GM19239 (cell line): ENCODE measurements around the gene C15orf61.

ENCODE experiments used
- DNase-seq: peaks from one replicate; pipeline ENCODE4 v3.0.0; 2011; ENCODE audit warnings: low spot score; ENCODE audit not compliant: insufficient read length
- FAIRE-seq: peaks from 2 replicates; lab custom pipeline; 2011; peaks lifted over from hg19 to GRCh38; lab: Jason Lieb, UNC

The C15orf61 gene

GRCh38 chr15:67512933-67513714 lies 7.8 kb upstream of the C15orf61 start:
- FAIRE-seq, result no peak

DNA sequence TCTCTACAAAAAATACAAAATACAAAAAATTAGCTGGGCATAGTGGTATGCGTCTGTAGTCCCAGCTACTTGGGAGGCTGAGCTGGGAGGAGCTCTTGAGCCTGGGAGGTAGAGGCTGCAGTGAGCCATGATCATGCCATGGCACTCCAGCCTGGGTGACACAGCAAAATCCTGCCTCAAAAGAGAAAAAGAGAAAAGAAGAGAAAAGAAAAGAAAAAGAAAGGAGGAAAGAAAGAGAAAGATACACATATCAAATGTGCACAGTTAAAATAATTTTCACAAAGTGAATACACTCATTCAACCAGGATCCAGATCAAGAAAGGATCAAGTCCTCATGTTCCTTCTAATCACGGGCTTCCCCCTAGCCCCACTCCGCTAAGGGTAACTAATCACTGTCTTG lies 5.8 kb upstream of the C15orf61 start:
- FAIRE-seq (no peak), DNase-seq (no peak)

More at GRCh38 chr15:67512933-67513714, 7.8 kb upstream of the C15orf61 start:
- no peak for DNase-seq

GRCh38 chr15:67515557-67515956 lies 5.4 kb upstream of the C15orf61 start:
- DNase-seq, result no peak
- FAIRE-seq, result no peak

- DNase-seq, result no peak
- peak; percentile 83 for FAIRE-seq
Measured at GRCh38 chr15:67520321-67521028, 456 bp upstream of the C15orf61 start.

GRCh38 chr15:67521783-67522568 lies 1.0 kb downstream of the C15orf61 start:
- DNase-seq, result no peak
- peak; percentile 53 for FAIRE-seq

GRCh38 chr15:67523330-67523729 lies 2.4 kb downstream of the C15orf61 start:
- FAIRE-seq, result no peak
- DNase-seq, result no peak

DNA sequence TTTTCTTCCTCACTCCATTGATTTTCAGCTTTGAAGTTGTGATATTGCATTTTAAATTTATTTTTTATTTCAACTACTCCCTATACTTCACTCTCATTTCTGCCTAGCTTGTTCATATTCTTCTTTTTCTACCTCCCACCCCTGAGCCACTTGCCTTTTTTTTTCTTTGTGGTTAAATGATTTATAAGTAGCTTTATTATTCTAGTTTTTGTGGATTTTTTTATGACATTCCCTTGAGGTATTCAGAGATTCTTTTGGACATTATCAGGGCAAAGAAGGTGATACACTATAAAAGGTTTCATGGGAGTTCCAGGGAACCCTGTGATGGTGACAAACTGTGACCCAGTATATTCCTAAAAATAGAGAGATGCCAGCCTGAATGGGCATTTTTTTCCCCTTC lies 3.3 kb downstream of the C15orf61 start:
- FAIRE-seq, result no peak
- DNase-seq, result no peak

DNA sequence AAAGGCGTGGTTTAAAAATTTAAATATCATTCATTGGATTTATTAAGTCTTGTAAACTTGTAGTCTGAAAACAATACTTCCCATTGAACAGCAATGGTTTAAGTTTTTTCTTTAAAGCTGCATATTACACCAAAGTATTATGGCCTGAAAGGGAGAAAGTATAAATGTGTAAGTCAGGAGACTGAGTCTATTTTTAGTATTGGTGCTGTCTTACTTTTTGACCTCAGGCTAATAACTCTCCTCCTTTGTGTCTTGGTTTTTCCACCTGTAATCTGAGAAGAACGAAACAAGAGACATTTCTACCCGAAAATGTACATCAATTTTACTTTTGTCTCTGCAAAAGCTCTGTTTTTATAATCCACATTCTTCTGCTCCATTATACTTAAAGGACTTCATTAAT lies 7.6 kb downstream of the C15orf61 start:
- DNase-seq (no peak), FAIRE-seq (no peak)

DNA sequence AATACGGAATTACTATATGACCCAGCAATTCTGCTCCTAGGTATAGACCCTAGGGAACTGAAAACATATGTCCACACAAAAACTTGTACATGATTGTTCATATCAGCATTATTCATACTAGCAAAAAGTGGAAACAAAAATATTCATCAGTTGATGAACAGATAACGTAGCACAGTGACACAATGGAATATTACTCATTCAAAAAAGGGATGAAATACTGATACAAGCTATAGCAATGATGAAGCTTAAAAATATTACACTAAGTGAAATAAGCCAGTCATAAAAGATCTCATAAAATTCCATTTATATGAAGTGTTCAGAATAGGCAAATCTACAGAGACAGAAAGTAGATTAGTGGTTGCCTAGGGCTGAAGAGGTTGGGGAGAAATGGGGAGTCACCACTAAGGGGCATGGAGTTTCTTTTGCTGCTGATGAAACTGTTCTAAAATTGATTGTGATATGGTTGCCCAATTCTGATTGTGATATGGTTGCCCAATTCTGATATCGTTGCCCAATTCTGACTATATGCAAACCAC lies 10.5 kb downstream of the C15orf61 start:
- DNase-seq (no peak), FAIRE-seq (peak; percentile 49)

- FAIRE-seq, result no peak
Measured at GRCh38 chr15:67533873-67534272, 12.9 kb downstream of the C15orf61 start.

GRCh38 chr15:67534360-67534759 lies 13.4 kb downstream of the C15orf61 start:
- peak; percentile 75 for FAIRE-seq

More at GRCh38 chr15:67533873-67534272, 12.9 kb downstream of the C15orf61 start:
- DNase-seq, result no peak

DNA sequence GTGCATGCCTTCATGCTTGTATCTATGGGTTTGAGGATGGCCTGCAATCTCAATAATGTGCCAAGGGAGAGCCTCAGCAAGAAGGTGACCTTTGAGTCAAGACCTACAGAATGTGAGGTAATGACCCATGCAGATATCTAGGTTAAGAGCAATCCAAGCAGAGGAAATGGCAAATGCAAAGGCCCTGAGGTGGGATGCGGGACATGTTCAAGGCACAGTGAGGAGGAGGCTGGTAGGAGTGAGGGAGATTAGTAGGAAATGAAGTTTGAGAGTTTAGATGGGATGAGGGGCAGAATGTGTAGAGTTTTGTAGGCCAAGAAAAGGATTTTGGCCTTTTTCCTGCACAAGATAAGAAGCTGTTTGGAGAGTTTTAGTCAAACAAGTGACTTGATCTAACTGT lies 16.8 kb downstream of the C15orf61 start:
- no peak for FAIRE-seq
- DNase-seq, result no peak

More at GRCh38 chr15:67534360-67534759, 13.4 kb downstream of the C15orf61 start:
- DNase-seq, result no peak

DNA sequence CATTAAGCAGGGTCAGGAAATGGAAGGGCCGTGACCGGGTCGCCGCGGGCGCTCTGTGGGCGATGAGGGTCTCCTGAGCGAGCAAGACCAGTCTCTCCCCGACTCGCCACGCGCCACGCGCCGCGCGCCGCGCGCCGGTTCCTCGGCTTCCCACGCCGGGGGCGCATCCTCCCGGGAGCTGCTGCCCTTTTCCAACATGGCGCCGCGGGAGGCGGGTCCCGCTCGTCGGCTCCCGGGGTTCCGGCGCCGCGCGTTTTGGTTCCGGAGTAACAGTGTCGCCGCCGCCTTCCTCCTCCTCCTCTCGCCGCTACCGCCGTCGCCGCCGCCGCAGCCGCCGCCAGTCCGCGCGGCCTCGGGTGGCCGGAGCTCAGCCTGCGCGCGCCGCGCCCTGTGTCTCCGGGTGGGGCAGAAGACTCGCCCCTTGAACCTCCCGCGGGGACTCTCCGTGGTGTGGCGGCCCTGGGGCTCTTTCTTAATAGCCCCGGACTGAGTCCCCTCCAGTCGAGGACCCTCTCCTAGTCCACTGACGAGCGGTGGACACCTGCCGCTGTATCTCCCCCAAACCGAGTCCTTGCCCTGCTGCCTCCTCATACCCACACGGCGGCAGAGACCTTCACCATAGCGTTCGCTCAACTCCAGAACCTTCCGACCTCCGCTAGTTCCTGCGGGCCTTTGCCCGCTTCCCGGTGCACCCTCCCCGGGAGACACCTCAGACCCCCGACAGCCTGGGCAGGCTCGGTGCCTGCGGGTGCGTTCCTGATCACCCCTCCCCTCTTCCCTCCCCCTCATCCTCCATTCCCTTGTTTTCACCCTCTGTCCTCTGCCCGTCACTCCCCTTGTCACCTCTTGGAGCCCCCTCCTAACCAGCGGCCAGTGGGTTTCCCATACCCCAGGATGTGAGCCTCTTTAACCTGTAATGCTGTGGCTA lies 21.8 kb downstream of the C15orf61 start, which contains the start of gene MAP2K5:
Gene MAP2K5, plus strand, starts transcription at position 284 of the 928 bp plus-strand sequence. Its CDS starts 633 bp downstream, at position 917.
- peak; percentile 59 for DNase-seq
- FAIRE-seq, result no peak

- FAIRE-seq (no peak), DNase-seq (no peak)
Measured at GRCh38 chr15:67543348-67543718, 22.4 kb downstream of the C15orf61 start.

DNA sequence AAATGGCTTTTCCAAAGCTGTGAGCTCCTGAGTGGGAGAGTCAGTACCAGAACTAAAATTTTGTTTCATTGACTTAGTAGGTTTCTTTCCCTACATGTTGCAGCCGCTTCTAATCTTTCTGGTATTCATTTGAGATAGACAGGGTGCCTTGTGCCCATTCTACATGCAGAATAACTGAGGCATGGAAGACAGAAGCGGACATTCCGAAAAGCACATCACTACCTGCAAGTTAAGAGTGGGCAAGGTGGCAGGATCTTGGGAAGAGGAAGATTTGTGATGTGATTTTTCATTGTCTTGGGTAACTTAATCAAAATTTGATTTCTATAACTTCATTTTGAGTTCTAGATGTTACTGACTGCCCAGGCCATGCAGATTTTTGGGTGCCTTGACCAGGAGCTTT lies 23.5 kb downstream of the C15orf61 start:
- no peak for FAIRE-seq

GRCh38 chr15:67545864-67546263 lies 24.9 kb downstream of the C15orf61 start:
- no peak for DNase-seq
- no peak for FAIRE-seq

More for the DNA sequence above, 23.5 kb downstream of the C15orf61 start:
- no peak for DNase-seq

GRCh38 chr15:67547064-67547463 lies 26.1 kb downstream of the C15orf61 start:
- no peak for DNase-seq
- FAIRE-seq, result no peak

GRCh38 chr15:67547836-67548235 lies 26.9 kb downstream of the C15orf61 start:
- FAIRE-seq (no peak), DNase-seq (no peak)

- FAIRE-seq (no peak), DNase-seq (no peak)
Measured at GRCh38 chr15:67548236-67548852, 27.4 kb downstream of the C15orf61 start.
